ENCODE data around the gene CRMP1. TPM values are rescaled to one million over a fixed set of nuclear protein-coding genes. Genes with fewer than 3 reads are reported as not detected.

The CRMP1 gene
- total and polyA plus RNA-seq, 2 donors (not counting 3 experiments of a cell fraction or from before 2014, with no cell fraction given), result 0.06 TPM; not detected in 1

- intact Hi-C loops (cut with micrococcal nuclease) (no loop called here), dilution Hi-C loops (cut with MboI; ENCODE audit: extremely low pct_ligation_motif_present, low sequenced_read_pairs) (no loop called here)
- H3K27ac ChIP-seq (ENCODE audit: insufficient read depth, low read depth, low read length), result no peak overlapping the region
- no peak for TF ChIP-seq GATA2 (IDR thresholded peaks at IDR 0.05; ENCODE audit: insufficient read depth, insufficient read length, low read depth, low read length)
- no peak for TF ChIP-seq POLR2A (IDR thresholded peaks at IDR 0.05; ENCODE audit: low read depth, low read length)
- TF ChIP-seq MAX (IDR thresholded peaks at IDR 0.05; ENCODE audit: insufficient read depth, insufficient read length), result no peak
- no peak for TF ChIP-seq EZH2 (IDR thresholded peaks at IDR 0.05; ENCODE audit: borderline replicate concordance, low read depth, low read length, severe bottlenecking)
- no peak for TF ChIP-seq JUN (IDR thresholded peaks at IDR 0.05; ENCODE audit: borderline replicate concordance, insufficient read depth, insufficient read length, low read depth)
- no peak for TF ChIP-seq FOS (IDR thresholded peaks at IDR 0.05; ENCODE audit: borderline replicate concordance, insufficient read depth, low read length)
- TF ChIP-seq MYC (IDR thresholded peaks at IDR 0.05; ENCODE audit: low read depth, low read length), result no peak
- TF ChIP-seq CTCF (IDR thresholded peaks at IDR 0.05; ENCODE audit: extremely low read depth in 1 of 2, insufficient read depth in 1 of 2, low read depth in 1 of 2, low read length in 2 of 2), result no peak
- no peak for TF ChIP-seq POLR2AphosphoS5 (IDR thresholded peaks at IDR 0.05; ENCODE audit: insufficient read depth, low read depth, low read length)
- H3K36me3 ChIP-seq (ENCODE audit: control insufficient read depth in 2 of 2, extremely low read depth in 1 of 2, insufficient read depth in 2 of 2, low read length in 2 of 2), result no peaks in the 10 kb centered on the region
- no peaks in the 10 kb centered on the region for H3K27me3 ChIP-seq (ENCODE audit: control insufficient read depth in 2 of 2, insufficient read depth in 2 of 2, low read length in 2 of 2)
- H3K9me3 ChIP-seq (replicated peaks; ENCODE audit: control insufficient read depth, insufficient read depth, low read length), result no peaks in the 10 kb centered on the region
- no peak overlapping the region for H3K4me2 ChIP-seq (ENCODE audit: insufficient read depth, low read length)
- FAIRE-seq, result no peak
- H3K9ac ChIP-seq (replicated peaks; ENCODE audit: extremely low read depth, insufficient read depth, low read length), result no peak overlapping the region
- no peak for DNase-seq (ENCODE audit: low read depth, low spot score)
- H3K4me1 ChIP-seq (ENCODE audit: control insufficient read depth, extremely low read depth, insufficient read depth, low read length), result no peaks in the 10 kb centered on the region
- H4K20me1 ChIP-seq (replicated peaks; ENCODE audit: control insufficient read depth, extremely low read depth, insufficient read depth, low read length), result no peaks in the 10 kb centered on the region
- BruUV-seq (replicated peaks), result no TSS peak
- CTCF ChIA-PET, result no interaction called here
- no peaks in the 10 kb centered on the region for H3K79me2 ChIP-seq (ENCODE audit: control insufficient read depth, insufficient read depth, low read length)
- no peak overlapping the region for H2AFZ ChIP-seq (ENCODE audit: low read depth, low read length)
- no peak overlapping the region for H3K4me3 ChIP-seq (replicated peaks in 1 of 3; ENCODE audit: insufficient read depth in 1 of 3, low read depth in 1 of 3, low read length in 3 of 3)
- POLR2A ChIA-PET, result no interaction called here
- no peaks in the 10 kb centered on the region for H3K9me1 ChIP-seq (replicated peaks; ENCODE audit: control insufficient read depth, extremely low read depth, insufficient read depth, low read length)
Observed at GRCh38 chr4:5865896-5866599, 26.8 kb downstream of the CRMP1 start.
